Left ventricle myocardium superior (tissue), 1 donor: Measurements from ENCODE around the gene C1QTNF7. TPM values are rescaled to one million over a fixed set of nuclear protein-coding genes. Genes with fewer than 3 reads are reported as not detected.

Experiments used
- ATAC-seq: fragments of 200-7000 bp; cut with Tn5 transposase; one replicate; pipeline ENCODE4 v1.9.1; 2020; ENCODE audit warnings: mild to moderate bottlenecking, moderate library complexity
- DNase-seq: peaks from one replicate; pipeline ENCODE4 v3.0.0-alpha.2; 2020
- intact Hi-C: fragments of 100-400 bp; cut with micrococcal nuclease; formaldehyde crosslinking; loops from one replicate; pipeline ENCODE4 v1.11.0; 2022
- long read RNA-seq: library from polyadenylated mRNA; unstranded; transcript quantifications from one replicate; pipeline ENCODE4 v2.0.0, GENCODE V29; 2021
- total RNA-seq: library from RNA; stranded (reverse); fragmentation: NEBNext Ultra II Directional; extraction: Animal tissue kit (Norgen Biotek cat#: 25700); gene quantifications from one replicate; pipeline ENCODE4 v1.2.1, GENCODE V29; 2021
- donor health status: DM: no; HTN: yes; CAD: no; lungs with severe emphysema.

C1QTNF7 gene, protein sequence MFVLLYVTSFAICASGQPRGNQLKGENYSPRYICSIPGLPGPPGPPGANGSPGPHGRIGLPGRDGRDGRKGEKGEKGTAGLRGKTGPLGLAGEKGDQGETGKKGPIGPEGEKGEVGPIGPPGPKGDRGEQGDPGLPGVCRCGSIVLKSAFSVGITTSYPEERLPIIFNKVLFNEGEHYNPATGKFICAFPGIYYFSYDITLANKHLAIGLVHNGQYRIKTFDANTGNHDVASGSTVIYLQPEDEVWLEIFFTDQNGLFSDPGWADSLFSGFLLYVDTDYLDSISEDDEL
- total RNA-seq = 3.1 TPM
- long read RNA-seq, full-length matches to known transcripts = 2 of 2 reads
- long read RNA-seq, partial matches to known transcripts = 0 of 2 reads
- long read RNA-seq, other reads (novel, unspliced or antisense) = 0 of 2 reads

DNA sequence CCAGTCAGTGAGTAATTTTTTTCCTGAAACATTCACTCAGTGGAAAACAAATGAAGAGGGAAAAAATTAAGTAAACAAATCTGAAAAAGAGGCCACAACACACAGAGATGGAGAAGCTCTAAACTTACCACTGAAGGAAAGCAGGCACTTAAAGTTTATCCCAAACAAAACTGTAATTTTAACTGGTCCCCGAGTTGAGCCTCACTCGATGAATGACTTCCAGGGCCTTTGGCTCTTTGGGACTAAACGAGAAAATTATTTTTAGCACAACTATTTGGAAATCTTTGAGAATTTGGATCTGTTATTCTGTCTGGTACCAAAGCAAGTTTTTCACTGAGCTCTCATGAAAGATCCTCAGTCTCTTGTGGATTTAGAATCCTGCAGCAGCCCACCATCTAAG lies at the start of gene C1QTNF7:
C1QTNF7 (plus strand) TSS at position 333 of the 400 bp plus-strand sequence. CDS start 7,711 bp downstream, outside the sequence.
- intact Hi-C loops = no loop called here
- ATAC-seq (peak; percentile 67), DNase-seq (no peak)

GRCh38 chr4:15378062-15378461 lies 49.8 kb upstream of the C1QTNF7 start:
- intact Hi-C loops = no loop called here
- ATAC-seq = peak; percentile 76
- DNase-seq = no peak

DNA sequence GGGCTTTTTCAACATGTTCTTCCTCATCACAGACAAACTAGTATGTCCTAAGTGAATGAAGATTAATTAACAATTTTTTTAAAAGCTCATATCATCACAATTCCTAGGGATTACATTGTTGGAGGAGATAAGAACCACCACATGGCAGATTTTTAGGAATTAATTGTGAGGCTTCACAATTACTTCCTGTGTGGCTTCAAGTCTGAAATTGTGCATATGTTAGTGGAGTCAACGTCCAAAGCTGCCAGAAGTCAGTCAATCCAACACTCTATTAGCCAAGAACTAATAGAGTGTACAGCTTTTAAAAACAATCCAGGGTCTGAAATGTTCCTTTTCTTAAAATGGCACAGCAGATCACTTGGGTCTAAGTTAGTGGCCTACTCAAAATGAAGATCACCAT lies 49.3 kb upstream of the C1QTNF7 start:
- ATAC-seq = peak; percentile 53
- no peak for DNase-seq
- intact Hi-C loops = no loop called here

GRCh38 chr4:15381806-15382338 lies 46.0 kb upstream of the C1QTNF7 start:
- ATAC-seq (no peak), DNase-seq (no peak)
- intact Hi-C loops = no loop called here

DNA sequence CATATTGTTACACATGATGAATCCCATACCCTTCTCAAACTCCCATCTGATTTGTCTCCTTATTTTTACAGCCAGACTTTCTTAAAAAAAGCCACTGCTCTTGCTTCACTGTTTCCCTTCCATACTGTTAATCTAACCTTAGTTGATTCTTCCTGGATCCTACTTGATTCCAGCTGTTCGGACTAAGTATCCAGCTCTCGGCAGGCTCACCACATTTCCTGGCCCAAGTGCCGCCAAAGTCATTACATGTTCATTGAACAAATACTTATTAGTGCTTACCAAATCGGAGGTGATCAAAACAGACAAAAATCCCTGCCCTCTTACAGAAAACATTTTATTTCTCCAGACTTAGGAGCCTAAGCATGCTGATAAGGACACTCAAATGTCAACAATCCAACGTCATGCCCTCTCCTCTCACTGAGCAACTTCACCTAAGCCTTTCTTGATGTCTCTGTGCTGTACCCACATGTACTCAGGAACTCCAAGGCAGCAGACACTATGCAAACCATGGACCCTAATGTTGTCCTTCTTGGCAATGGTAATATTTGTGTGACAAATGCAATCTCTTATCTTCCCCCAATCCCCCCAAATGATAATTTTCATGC lies 45.1 kb upstream of the C1QTNF7 start:
- DNase-seq (no peak), ATAC-seq (peak; percentile 26)
- intact Hi-C loops = no loop called here

DNA sequence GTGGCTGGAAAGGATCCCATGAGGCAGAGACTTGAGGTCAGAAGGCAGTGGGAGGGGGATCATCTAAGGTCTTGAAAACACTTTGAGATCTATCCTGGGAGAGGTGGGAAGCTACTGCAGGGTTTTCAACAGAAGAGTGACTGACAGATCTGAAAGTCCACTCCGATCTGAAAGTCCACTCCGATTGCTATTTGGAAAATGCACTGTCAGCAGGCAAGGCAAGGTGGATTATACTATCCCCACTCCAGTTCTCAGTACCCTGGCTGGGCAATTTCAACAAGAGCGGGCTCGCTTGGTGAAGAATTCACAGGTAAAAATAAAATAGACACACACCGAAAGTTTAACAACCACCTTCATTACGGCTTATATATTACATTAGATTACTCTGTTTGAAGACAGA lies 42.3 kb upstream of the C1QTNF7 start:
- no peak for ATAC-seq
- DNase-seq = no peak
- intact Hi-C loops = no loop called here

GRCh38 chr4:15385928-15386327 lies 41.9 kb upstream of the C1QTNF7 start:
- peak; percentile 62 for DNase-seq
- intact Hi-C loops = no loop called here
- peak; percentile 91 for ATAC-seq

GRCh38 chr4:15390494-15390893 lies 37.3 kb upstream of the C1QTNF7 start:
- intact Hi-C loops = no loop called here
- ATAC-seq = no peak
- DNase-seq = no peak

GRCh38 chr4:15392053-15392805 lies 35.6 kb upstream of the C1QTNF7 start:
- no peak for ATAC-seq
- DNase-seq = no peak
- intact Hi-C loops = no loop called here

- intact Hi-C loops = no loop called here
- no peak for DNase-seq
- peak; percentile 23 for ATAC-seq
Measured at GRCh38 chr4:15395311-15395710, 32.5 kb upstream of the C1QTNF7 start.

- peak; percentile 37 for DNase-seq
- peak; percentile 55 for ATAC-seq
- intact Hi-C loops = no loop called here
Measured at GRCh38 chr4:15396157-15396800, 31.6 kb upstream of the C1QTNF7 start.

GRCh38 chr4:15398001-15398400 lies 29.8 kb upstream of the C1QTNF7 start:
- ATAC-seq = no peak
- intact Hi-C loops = no loop called here
- DNase-seq = no peak

DNA sequence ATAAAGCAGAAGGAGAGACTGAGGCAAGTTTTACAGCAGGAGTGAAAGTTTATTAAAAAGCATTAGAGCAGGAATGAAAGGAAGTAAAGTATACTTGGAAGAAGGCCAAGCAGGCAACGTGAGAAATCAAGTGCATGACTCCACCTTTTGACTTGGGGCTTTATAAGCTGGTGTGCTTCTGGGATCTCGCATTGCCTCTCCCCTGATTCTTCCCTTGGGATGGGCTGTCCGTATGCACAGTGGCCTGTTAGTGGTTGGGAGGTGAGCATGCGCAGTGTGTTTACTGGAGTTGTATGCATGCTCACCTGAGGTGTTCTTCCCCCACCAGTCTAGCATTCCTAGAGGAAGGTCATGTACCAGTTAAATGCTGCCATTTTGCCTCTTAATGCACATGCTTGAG lies 29.1 kb upstream of the C1QTNF7 start:
- ATAC-seq = no peak
- DNase-seq = no peak

GRCh38 chr4:15400226-15400625 lies 27.6 kb upstream of the C1QTNF7 start:
- ATAC-seq (no peak), DNase-seq (no peak)
- intact Hi-C loops = loop anchor here (10.0 kb wide), 1 partner anchor 55 kb away; no protein-coding TSS in a partner anchor

More for the DNA sequence above, 29.1 kb upstream of the C1QTNF7 start:
- intact Hi-C loops = no loop called here

DNA sequence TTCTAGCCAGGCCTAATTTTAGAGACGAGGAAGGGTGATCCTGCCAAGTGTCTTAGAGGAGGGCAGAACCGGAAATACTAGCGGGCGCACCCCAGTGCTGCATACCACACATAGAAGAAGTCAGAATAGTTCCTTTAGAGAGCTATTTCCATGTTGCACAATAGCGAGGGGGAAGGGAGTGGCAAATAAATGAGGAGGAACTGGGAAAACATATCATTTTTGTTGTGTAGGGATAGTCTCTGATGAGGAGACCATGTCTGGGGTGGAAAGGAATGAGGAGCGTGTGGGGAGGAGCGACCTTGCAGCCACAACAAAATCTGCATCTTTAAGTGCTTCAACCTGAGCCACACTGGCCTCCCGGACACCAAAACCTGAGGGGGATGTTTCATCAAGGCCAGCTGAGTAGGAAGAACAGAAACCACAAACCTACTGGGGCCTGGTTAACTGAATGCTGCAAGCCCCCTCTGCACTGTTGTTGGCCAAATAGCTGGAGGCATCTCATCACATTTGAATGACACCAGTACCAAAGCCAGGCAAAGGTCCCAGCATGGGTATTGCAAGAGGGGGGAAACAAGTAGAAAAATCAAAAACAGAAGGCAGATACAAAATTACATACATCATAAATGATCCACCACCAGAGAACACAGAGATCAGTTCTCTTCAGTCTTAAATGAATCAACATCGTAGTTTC lies 26.7 kb upstream of the C1QTNF7 start:
- ATAC-seq (peak; percentile 85), DNase-seq (peak; percentile 58)
- intact Hi-C loops = loop anchor here (10.0 kb wide), 1 partner anchor 54 kb away; no protein-coding TSS in a partner anchor

- intact Hi-C loops = loop anchor here (10.0 kb wide), 1 partner anchor 53 kb away; no protein-coding TSS in a partner anchor
- ATAC-seq (no peak), DNase-seq (no peak)
Measured at GRCh38 chr4:15402146-15402545, 25.7 kb upstream of the C1QTNF7 start.

GRCh38 chr4:15402974-15403373 lies 24.9 kb upstream of the C1QTNF7 start:
- intact Hi-C loops = loop anchor here (10.0 kb wide), 1 partner anchor 52 kb away; no protein-coding TSS in a partner anchor
- no peak for DNase-seq

DNA sequence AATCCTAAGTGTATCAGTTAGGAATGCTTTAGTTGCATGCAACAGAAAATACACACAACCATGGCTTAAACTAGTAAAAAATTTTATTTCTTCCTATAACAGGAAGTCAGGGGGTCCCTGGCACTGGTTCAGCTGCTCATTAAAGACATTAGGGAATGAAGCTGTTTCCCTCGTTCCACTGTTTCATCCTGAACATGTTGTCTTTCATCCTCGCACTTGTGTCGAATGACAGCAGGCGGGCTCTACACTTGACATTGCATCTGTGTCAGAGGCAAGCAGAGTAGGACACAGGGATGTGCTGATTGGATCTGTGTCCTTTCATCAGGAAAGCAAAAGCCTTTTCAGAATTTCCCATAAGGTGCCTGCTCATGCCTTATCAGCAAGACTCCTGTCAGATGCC lies 22.8 kb upstream of the C1QTNF7 start:
- DNase-seq (no peak), ATAC-seq (peak; percentile 39)
- intact Hi-C loops = loop anchor here (10.0 kb wide), 1 partner anchor 50 kb away; no protein-coding TSS in a partner anchor

More at GRCh38 chr4:15402974-15403373, 24.9 kb upstream of the C1QTNF7 start:
- ATAC-seq = no peak
